GM18511 (cell line): ENCODE results near the gene SLC6A16.
A peak's percentile ranks its signal among the peaks of the same experiment; 100 is the strongest.
"Not testable (repeated sequence)": the region's sequence is repeated elsewhere in the genome, so short reads cannot be mapped to it uniquely, and the experiment has no call there.

ENCODE experiments used
- ATAC-seq: cut with Tn5 transposase; IDR thresholded peaks from one replicate; pipeline ENCODE4 v1.9.1; 2021; ENCODE audit warnings: mild to moderate bottlenecking, moderate library complexity; ENCODE audit not compliant: unreplicated experiment

SLC6A16 gene

GRCh38 chr19:49347191-49347590, 22.2 kb upstream of the SLC6A16 start:
- no peak for ATAC-seq

GRCh38 chr19:49344505-49345423, 19.8 kb upstream of the SLC6A16 start:
- ATAC-seq: no peak

- ATAC-seq: no peak
Measured at GRCh38 chr19:49343123-49343522, 18.1 kb upstream of the SLC6A16 start.

DNA sequence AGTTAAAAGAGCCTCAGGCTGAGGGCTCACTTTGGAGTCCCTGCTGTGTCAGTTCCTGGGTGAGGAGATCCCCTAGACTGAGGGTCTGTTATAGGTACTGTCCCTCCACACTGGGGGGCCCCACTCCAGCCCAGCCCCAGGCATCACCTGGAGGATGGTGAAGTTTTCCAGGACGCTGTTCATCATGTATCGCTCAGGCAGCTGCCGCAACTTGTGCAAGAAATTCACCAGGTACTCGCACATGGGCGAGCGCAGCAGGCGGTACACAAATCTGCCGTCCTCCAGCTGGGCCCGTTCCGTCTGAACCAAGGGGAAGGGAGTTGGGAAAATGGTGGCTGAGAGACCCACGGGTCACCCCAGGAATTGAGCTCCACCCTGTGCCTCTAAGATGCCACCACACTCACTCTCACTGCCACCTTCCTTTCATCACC, 17.3 kb upstream of the SLC6A16 start:
- no peak for ATAC-seq

GRCh38 chr19:49340865-49341718, 16.1 kb upstream of the SLC6A16 start:
- no peak for ATAC-seq

- peak; percentile 77 for ATAC-seq
Measured at GRCh38 chr19:49340069-49340864, 15.3 kb upstream of the SLC6A16 start.

DNA sequence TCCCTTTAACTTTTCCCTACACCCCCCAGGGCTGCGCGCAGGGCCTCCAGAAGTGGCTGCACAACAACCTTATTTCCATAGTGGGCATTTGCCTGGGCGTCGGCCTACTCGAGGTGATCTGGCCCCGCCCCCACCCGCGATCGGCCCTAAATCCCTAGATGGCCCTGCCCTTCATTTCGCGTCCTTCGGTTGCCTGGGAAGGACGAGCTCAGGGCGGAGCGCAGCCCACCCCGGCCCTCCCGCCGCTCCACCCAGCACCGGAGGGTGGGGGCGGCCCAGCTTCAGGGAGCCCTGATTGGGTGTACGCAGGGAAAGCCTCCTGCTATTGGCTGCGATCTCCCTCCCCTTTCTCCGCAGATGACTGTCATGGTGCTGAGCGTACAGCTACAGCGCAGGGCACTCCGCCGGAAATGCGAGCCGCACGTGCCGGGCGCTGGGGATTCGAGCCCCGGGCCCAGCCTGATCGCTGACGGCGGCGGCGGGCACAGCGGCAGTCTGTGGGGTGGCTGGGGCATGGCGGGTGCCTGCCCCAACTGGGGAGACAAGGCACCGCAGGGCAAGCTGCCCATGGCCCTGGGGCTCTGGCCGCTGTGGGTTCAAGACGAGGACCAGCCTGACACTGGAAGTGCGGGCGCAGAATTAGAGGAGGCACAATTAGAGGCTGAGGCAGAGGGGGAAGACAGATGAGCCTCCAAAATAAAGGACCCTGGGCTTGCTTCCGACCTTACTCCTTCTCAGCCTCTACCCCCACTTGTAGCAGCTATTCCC, 14.5 kb upstream of the SLC6A16 start:
- ATAC-seq: no peak

GRCh38 chr19:49338691-49339300, 13.8 kb upstream of the SLC6A16 start:
- ATAC-seq: no peak

DNA sequence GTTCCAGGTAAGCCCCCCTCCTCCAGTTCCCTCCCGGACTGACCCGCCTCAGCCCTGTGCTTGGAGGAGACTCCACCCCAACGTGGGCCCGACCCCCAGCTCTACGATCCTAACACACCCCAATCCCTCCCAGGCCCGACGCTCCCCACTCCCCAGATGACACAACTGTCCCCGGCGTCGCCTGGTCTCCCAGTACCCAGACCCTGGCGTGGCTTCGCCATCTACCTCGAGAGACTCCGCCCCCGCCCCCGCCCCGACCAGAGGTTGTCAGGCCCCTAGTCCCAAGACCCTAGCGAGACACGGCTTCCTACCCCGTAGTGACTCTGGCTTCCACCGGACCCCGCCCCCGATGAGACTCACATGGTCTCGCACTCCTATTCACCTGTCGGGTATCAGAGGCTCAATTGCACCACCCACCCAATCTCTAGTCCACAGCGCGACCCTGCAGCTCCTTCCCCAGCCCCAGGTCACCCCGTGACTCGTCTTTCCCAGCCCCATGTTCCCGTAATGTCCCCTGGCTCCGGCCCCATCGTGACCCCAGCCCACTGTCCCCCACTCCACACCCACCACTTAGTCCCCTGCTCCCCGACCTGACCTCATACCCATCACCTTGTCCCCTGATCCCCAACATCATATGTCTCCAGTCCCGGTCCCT, 13.2 kb upstream of the SLC6A16 start:
- ATAC-seq: no peak

DNA sequence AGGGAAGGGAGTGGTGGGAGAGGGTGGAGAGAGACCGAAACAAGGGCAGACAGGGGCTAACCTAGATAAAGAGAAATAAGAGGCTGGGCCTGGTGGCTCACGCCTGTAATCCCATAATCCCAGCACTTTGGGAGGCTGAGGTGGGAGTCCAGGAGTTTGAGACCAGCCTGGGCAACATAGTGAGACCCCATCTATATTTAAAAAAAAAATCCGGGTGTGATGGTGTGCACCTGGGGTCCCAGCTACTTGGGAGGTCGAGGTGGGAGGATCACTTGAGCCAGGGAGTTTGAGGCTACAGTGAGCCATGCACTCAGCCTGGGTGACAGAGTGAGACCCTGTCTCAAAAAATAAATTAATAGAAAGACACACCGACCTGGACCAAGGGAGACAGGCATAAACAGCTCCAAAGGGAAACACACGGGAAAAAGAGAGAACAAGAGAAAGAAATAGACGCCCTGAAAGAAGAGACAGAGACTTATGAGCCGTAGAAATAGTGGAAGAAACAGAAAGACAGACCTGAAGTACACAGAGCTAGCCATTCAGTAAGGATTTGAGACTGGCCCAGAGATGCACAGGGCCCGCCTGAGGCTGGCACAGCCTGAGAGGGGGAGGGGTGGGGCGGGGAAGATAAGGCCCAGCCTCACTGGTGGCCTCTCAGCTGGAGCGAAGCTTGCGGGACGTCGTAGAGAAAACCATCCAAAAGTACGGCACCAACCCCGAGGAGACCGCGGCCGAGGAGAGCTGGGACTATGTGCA, 12.5 kb upstream of the SLC6A16 start:
- ATAC-seq: no peak

DNA sequence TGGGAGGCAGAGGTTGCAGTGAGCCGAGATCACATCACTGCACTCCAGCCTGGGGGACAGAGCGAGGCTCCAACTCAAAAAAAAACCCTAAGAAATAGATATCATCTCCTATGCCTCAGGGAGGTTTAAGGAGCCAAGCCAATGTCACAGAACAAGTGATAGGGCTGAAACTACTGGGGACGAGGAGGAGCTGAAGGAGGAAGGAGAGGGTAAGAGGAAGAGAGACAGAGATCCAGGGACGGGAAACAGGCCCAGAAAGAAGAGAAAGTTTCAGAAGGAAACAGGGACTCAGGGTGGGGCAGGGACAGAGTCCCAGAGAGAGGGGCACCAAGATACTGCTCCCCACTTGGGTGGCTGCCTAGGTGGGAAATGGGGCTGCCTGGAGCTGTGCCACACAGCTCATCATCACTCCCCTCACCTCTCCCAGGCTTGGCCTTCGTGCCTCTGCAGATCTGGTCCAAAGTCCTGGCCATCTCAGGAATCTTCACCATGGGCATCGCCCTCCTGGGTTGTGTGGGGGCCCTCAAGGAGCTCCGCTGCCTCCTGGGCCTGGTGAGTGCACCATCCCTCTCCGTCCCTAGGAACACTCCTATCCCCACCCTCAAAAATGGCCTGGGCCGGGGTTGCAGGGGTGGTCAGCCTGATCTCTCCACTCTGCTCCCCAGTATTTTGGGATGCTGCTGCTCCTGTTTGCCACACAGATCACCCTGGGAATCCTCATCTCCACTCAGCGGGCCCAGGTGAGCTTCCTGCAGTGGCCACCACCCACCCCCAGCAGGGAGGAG, 11.7 kb upstream of the SLC6A16 start:
- ATAC-seq: no peak

- ATAC-seq: no peak
Measured at GRCh38 chr19:49335784-49336481, 10.9 kb upstream of the SLC6A16 start.

GRCh38 chr19:49335071-49335783, 10.2 kb upstream of the SLC6A16 start, which contains the start of gene CD37:
TSS of gene CD37 (plus strand) at chr19:49335406. CDS start at chr19:49335541, 135 bp downstream.
- no peak for ATAC-seq

- ATAC-seq: peak; percentile 60
Measured at GRCh38 chr19:49333811-49334288, 8.9 kb upstream of the SLC6A16 start.

GRCh38 chr19:49333418-49333805, 8.4 kb upstream of the SLC6A16 start:
- no peak for ATAC-seq

GRCh38 chr19:49332691-49333417, 7.9 kb upstream of the SLC6A16 start:
- ATAC-seq: not testable (repeated sequence)
